GM19455 (cell line): ENCODE measurements around the gene ADAMTS17.
"Not testable (repeated sequence)": the region's sequence is repeated elsewhere in the genome, so short reads cannot be mapped to it uniquely, and the experiment has no call there.

Experiments used
- ATAC-seq: cut with Tn5 transposase; IDR thresholded peaks from one replicate; pipeline ENCODE4 v1.9.1; 2021; ENCODE audit not compliant: unreplicated experiment

ADAMTS17 gene

GRCh38 chr15:100095541-100096247, 246.1 kb downstream of the ADAMTS17 start:
- ATAC-seq = no peak

GRCh38 chr15:100094127-100094510, 247.7 kb downstream of the ADAMTS17 start:
- ATAC-seq = no peak

- ATAC-seq = no peak
These were observed 248.3 kb downstream of the ADAMTS17 start for GRCh38 chr15:100093211-100094126.

- ATAC-seq = no peak
These were observed 249.7 kb downstream of the ADAMTS17 start for GRCh38 chr15:100092034-100092433.

- ATAC-seq = no peak
These were observed 251.4 kb downstream of the ADAMTS17 start for GRCh38 chr15:100090411-100090810.

- not testable (repeated sequence) for ATAC-seq
These were observed 257.5 kb downstream of the ADAMTS17 start for GRCh38 chr15:100084042-100084821.

GRCh38 chr15:100083572-100083971, 258.2 kb downstream of the ADAMTS17 start:
- ATAC-seq = no peak

- no peak for ATAC-seq
These were observed 258.9 kb downstream of the ADAMTS17 start for GRCh38 chr15:100082761-100083402.

GRCh38 chr15:100081454-100081853, 260.3 kb downstream of the ADAMTS17 start:
- ATAC-seq = no peak

GRCh38 chr15:100078511-100079220, 263.1 kb downstream of the ADAMTS17 start:
- no peak for ATAC-seq

GRCh38 chr15:100075229-100075628, 266.5 kb downstream of the ADAMTS17 start:
- no peak for ATAC-seq

GRCh38 chr15:100073982-100074381, 267.8 kb downstream of the ADAMTS17 start:
- no peak for ATAC-seq

- ATAC-seq = not testable (repeated sequence)
These were observed 275.1 kb downstream of the ADAMTS17 start for GRCh38 chr15:100066521-100067280.

- ATAC-seq = no peak
These were observed 279.8 kb downstream of the ADAMTS17 start for GRCh38 chr15:100061944-100062343.

- ATAC-seq = no peak
These were observed 281.4 kb downstream of the ADAMTS17 start for GRCh38 chr15:100060276-100060926.

- ATAC-seq = no peak
These were observed 282.3 kb downstream of the ADAMTS17 start for GRCh38 chr15:100059521-100059920.

GRCh38 chr15:100059094-100059493, 282.7 kb downstream of the ADAMTS17 start:
- ATAC-seq = no peak

GRCh38 chr15:100058458-100058857, 283.3 kb downstream of the ADAMTS17 start:
- no peak for ATAC-seq

GRCh38 chr15:100057281-100057680, 284.5 kb downstream of the ADAMTS17 start:
- ATAC-seq = no peak
